WTC11 (cell line): ENCODE measurements around the gene ANG.

Experiments
- CTCF ChIP-seq: fragments of 200-600 bp; IDR thresholded peaks from 2 replicates; pipeline ENCODE4 v1.8.0; 2022; ENCODE audit warnings: antibody characterized with exemption
- ELF4 ChIP-seq: sonication (generic); formaldehyde crosslinking; IDR thresholded peaks from 2 replicates; pipeline ENCODE4 v1.8.1; 2022; ENCODE audit warnings: low read depth, mild to moderate bottlenecking, moderate library complexity, missing genetic modification reagents
- KAT7 ChIP-seq: sonication (generic); formaldehyde crosslinking; IDR thresholded peaks from 2 replicates; pipeline ENCODE4 v1.8.1; 2023; ENCODE audit warnings: missing genetic modification reagents, mild to moderate bottlenecking, borderline replicate concordance
- MAX ChIP-seq: sonication (generic); formaldehyde crosslinking; IDR thresholded peaks from 2 replicates; pipeline ENCODE4 v1.8.0; 2022; ENCODE audit warnings: mild to moderate bottlenecking, missing genetic modification reagents
- NFYB ChIP-seq: sonication (generic); formaldehyde crosslinking; conservative IDR thresholded peaks from 2 replicates; pipeline ENCODE4 v1.8.0; 2022; ENCODE audit warnings: low read depth, missing genetic modification reagents
- SOX15 ChIP-seq: fragments of 250-450 bp; sonication (Bioruptor Pico); IDR thresholded peaks from 2 replicates; pipeline ENCODE4 v1.9.0; 2021; ENCODE audit warnings: mild to moderate bottlenecking
- STAT6 ChIP-seq: sonication (generic); formaldehyde crosslinking; conservative IDR thresholded peaks from 2 replicates; pipeline ENCODE4 v1.8.1; 2023; ENCODE audit warnings: mild to moderate bottlenecking, low read depth, missing genetic modification reagents, moderate library complexity
- USF2 ChIP-seq: sonication (generic); formaldehyde crosslinking; IDR thresholded peaks from 2 replicates; pipeline ENCODE4 v1.8.1; 2023; ENCODE audit warnings: mild to moderate bottlenecking, missing genetic modification reagents, moderate library complexity
- TF ChIP-seq, protein P1 (sequence below): sonication (generic); formaldehyde crosslinking; IDR thresholded peaks from 2 replicates; pipeline ENCODE4 v1.8.1; 2022; ENCODE audit warnings: low read depth, missing genetic modification reagents, borderline replicate concordance
- TF ChIP-seq, protein P2 (sequence below): sonication (generic); formaldehyde crosslinking; IDR thresholded peaks from 2 replicates; pipeline ENCODE4 v1.8.1; 2023; ENCODE audit warnings: mild to moderate bottlenecking, missing genetic modification reagents

GRCh38 chr14:20692116-20692751 lies 3.7 kb downstream of the ANG start:
- no peak for TF ChIP-seq CTCF
- TF ChIP-seq SOX15 (CRISPR knock-in tag), result no peak
- TF ChIP-seq KAT7, result no peak
- TF ChIP-seq NFYB (CRISPR knock-in tag), result no peak
- TF ChIP-seq USF2 (CRISPR knock-in tag), result no peak
- TF ChIP-seq ELF4 (CRISPR knock-in tag), result no peak
- TF ChIP-seq, protein P1, sequence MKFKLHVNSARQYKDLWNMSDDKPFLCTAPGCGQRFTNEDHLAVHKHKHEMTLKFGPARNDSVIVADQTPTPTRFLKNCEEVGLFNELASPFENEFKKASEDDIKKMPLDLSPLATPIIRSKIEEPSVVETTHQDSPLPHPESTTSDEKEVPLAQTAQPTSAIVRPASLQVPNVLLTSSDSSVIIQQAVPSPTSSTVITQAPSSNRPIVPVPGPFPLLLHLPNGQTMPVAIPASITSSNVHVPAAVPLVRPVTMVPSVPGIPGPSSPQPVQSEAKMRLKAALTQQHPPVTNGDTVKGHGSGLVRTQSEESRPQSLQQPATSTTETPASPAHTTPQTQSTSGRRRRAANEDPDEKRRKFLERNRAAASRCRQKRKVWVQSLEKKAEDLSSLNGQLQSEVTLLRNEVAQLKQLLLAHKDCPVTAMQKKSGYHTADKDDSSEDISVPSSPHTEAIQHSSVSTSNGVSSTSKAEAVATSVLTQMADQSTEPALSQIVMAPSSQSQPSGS, result no peak
- no peak for TF ChIP-seq STAT6 (CRISPR knock-in tag)
- no peak for TF ChIP-seq MAX (CRISPR knock-in tag)
- TF ChIP-seq, protein P2, sequence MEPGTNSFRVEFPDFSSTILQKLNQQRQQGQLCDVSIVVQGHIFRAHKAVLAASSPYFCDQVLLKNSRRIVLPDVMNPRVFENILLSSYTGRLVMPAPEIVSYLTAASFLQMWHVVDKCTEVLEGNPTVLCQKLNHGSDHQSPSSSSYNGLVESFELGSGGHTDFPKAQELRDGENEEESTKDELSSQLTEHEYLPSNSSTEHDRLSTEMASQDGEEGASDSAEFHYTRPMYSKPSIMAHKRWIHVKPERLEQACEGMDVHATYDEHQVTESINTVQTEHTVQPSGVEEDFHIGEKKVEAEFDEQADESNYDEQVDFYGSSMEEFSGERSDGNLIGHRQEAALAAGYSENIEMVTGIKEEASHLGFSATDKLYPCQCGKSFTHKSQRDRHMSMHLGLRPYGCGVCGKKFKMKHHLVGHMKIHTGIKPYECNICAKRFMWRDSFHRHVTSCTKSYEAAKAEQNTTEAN (CRISPR knock-in tag), result no peak
